ENCODE data around the gene CCDC81. TPM values are rescaled to one million over a fixed set of nuclear protein-coding genes. Genes with fewer than 3 reads are reported as not detected.
A peak's percentile ranks its signal among the peaks of the same experiment; 100 is the strongest.

The CCDC81 gene
- total RNA-seq, 1 donor from 2014 or later, result 1.4 TPM

DNA sequence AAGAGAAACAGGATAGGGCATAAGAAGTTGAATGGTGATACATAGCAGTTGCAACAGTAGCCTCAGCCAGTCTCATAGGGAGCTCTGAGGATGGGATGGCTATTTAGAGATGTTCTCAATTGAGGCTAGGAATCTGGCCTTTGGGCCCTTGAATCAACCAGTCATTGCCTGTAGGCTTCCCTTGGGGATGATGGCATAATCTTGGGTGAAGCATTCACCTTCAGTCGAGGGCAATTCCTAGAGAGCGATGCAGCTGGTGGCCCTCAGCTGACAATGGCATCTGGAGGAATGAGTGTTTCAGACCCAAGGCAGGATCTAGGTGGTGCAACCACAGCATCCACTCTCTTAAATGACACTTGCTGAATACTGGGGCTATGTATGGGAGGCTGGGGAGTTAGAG lies 61.0 kb downstream of the CCDC81 start:
- Mint-ChIP-seq H3K36me3 (ENCODE audit: unreplicated experiment) (peaks cover 9% of the 10 kb centered on the region), H3K4me3 (ENCODE audit: unreplicated experiment) (no peak overlapping the region), H3K9me3 (ENCODE audit: unreplicated experiment) (no peaks in the 10 kb centered on the region), H3K27me3 (ENCODE audit: unreplicated experiment) (no peaks in the 10 kb centered on the region), H3K4me1 (ENCODE audit: unreplicated experiment) (peaks cover 15% of the 10 kb centered on the region), H3K27ac (ENCODE audit: unreplicated experiment) (no peak overlapping the region)
- no peak for DNase-seq (ENCODE audit: extremely low spot score, unreplicated experiment)
- TF ChIP-seq, protein P1, sequence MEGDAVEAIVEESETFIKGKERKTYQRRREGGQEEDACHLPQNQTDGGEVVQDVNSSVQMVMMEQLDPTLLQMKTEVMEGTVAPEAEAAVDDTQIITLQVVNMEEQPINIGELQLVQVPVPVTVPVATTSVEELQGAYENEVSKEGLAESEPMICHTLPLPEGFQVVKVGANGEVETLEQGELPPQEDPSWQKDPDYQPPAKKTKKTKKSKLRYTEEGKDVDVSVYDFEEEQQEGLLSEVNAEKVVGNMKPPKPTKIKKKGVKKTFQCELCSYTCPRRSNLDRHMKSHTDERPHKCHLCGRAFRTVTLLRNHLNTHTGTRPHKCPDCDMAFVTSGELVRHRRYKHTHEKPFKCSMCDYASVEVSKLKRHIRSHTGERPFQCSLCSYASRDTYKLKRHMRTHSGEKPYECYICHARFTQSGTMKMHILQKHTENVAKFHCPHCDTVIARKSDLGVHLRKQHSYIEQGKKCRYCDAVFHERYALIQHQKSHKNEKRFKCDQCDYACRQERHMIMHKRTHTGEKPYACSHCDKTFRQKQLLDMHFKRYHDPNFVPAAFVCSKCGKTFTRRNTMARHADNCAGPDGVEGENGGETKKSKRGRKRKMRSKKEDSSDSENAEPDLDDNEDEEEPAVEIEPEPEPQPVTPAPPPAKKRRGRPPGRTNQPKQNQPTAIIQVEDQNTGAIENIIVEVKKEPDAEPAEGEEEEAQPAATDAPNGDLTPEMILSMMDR (IDR thresholded peaks at IDR 0.05), result no peak

- DNase-seq (ENCODE audit: extremely low spot score, unreplicated experiment), result no peak
- Mint-ChIP-seq H3K4me3 (ENCODE audit: unreplicated experiment) (no peak overlapping the region), H3K27me3 (ENCODE audit: unreplicated experiment) (no peaks in the 10 kb centered on the region), H3K36me3 (ENCODE audit: unreplicated experiment) (peaks cover 3% of the 10 kb centered on the region), H3K27ac (ENCODE audit: unreplicated experiment) (no peak overlapping the region), H3K9me3 (ENCODE audit: unreplicated experiment) (no peaks in the 10 kb centered on the region), H3K4me1 (ENCODE audit: unreplicated experiment) (peaks cover 29% of the 10 kb centered on the region)
- TF ChIP-seq, protein P1 (IDR thresholded peaks at IDR 0.05), result no peak
Measured at GRCh38 chr11:86438685-86439084, 64.0 kb downstream of the CCDC81 start.

DNA sequence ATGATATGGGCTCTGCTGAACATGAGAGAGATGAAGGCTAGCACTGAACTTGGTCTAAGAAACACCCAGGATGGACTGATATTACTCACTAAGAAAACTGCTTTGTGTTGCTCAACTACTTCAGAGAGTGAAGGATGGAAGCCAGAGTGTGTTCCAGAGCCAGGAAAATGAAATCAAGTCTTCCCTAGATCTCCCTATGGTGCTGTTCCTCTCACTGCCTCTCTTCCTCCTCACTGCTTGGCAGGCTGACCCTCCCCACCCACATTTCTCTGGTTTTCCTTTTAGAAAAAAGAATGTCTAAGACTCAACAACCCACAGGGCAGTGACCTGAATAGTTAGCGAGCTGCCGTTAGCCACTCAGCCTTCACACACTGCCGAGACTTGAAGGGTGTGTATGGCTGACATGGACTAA lies 65.6 kb downstream of the CCDC81 start:
- Mint-ChIP-seq H3K4me1 (ENCODE audit: unreplicated experiment) (peaks cover 29% of the 10 kb centered on the region), H3K9me3 (ENCODE audit: unreplicated experiment) (no peaks in the 10 kb centered on the region), H3K36me3 (ENCODE audit: unreplicated experiment) (peaks cover 7% of the 10 kb centered on the region), H3K4me3 (ENCODE audit: unreplicated experiment) (peak overlapping the region; percentile 10), H3K27me3 (ENCODE audit: unreplicated experiment) (no peaks in the 10 kb centered on the region), H3K27ac (ENCODE audit: unreplicated experiment) (peak overlapping the region; percentile 83)
- TF ChIP-seq, protein P1 (IDR thresholded peaks at IDR 0.05), result no peak
- DNase-seq (ENCODE audit: extremely low spot score, unreplicated experiment), result no peak

DNA sequence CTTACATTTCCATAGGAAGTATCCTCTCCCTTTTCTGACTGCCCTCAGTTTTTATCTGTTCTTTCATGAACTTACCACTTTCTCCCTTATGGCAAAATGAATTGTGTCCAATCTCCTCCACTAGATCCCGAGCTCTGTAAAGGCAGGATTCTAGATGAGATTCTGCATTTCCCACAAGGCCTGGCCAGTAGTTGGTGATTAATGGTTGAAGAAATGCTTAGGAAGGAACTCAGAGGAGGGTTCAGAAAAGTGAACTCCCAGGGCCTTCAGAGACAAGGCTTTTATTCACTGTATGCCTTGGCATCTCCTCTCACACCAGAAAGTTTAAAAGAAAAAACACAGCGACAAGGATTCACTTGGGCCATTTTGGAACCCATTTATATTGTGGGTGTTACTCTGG lies 66.2 kb downstream of the CCDC81 start:
- H3K27ac Mint-ChIP-seq (ENCODE audit: unreplicated experiment), result peak overlapping the region; percentile 83
- peaks cover 29% of the 10 kb centered on the region for H3K4me1 Mint-ChIP-seq (ENCODE audit: unreplicated experiment)

DNA sequence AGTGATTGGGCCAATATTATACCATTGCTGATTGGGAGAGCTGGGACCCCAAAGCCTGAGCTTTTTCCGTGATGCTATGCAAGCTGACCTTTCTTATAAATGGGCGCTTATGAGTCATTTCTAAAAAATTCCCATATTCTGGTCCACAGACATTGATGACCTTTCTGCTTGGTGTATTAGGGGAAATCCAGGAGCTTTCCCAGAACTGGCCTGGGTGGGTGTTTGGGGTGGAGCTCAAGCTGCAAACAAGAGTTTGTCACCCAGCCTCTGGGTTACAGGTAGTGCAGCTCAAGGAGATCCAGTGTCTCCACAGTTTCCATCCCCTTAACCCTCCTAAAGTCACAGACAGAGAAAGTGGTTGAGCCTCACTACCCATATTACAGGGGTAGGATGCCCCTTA lies 67.7 kb downstream of the CCDC81 start:
- Mint-ChIP-seq H3K36me3 (ENCODE audit: unreplicated experiment) (peaks cover 7% of the 10 kb centered on the region), H3K4me3 (ENCODE audit: unreplicated experiment) (no peak overlapping the region), H3K27me3 (ENCODE audit: unreplicated experiment) (no peaks in the 10 kb centered on the region), H3K9me3 (ENCODE audit: unreplicated experiment) (no peaks in the 10 kb centered on the region), H3K27ac (ENCODE audit: unreplicated experiment) (no peak overlapping the region), H3K4me1 (ENCODE audit: unreplicated experiment) (peaks cover 29% of the 10 kb centered on the region)
- TF ChIP-seq, protein P1 (IDR thresholded peaks at IDR 0.05), result no peak
- DNase-seq (ENCODE audit: extremely low spot score, unreplicated experiment), result no peak

More for the DNA sequence above, 66.2 kb downstream of the CCDC81 start:
- no peak for DNase-seq (ENCODE audit: extremely low spot score, unreplicated experiment)
- Mint-ChIP-seq H3K36me3 (ENCODE audit: unreplicated experiment) (peaks cover 7% of the 10 kb centered on the region), H3K27me3 (ENCODE audit: unreplicated experiment) (no peaks in the 10 kb centered on the region), H3K9me3 (ENCODE audit: unreplicated experiment) (no peaks in the 10 kb centered on the region), H3K4me3 (ENCODE audit: unreplicated experiment) (no peak overlapping the region)
- TF ChIP-seq, protein P1 (IDR thresholded peaks at IDR 0.05), result no peak
